ACC112 (cell line): ENCODE data around the gene CNTN6.

ENCODE experiments used
- H2AFZ ChIP-seq: fragments of 200-600 bp; sonication (generic); one replicate; pipeline ENCODE4 v1.6.0; 2017; ENCODE audit warnings: antibody characterized with exemption, low read length; ENCODE audit not compliant: unreplicated experiment
- H3K27ac ChIP-seq: fragments of 200-600 bp; sonication (generic); 2 replicates; pipeline ENCODE4 v1.5.1; 2014; ENCODE audit warnings: low read depth, mild to moderate bottlenecking, antibody characterized with exemption, low read length, moderate library complexity
- H3K27me3 ChIP-seq: fragments of 200-600 bp; sonication (generic); 2 replicates; pipeline ENCODE4 v1.6.1; 2014; ENCODE audit warnings: mild to moderate bottlenecking, antibody characterized with exemption, low read length, moderate library complexity, mixed read lengths; ENCODE audit not compliant: insufficient read depth
- H3K36me3 ChIP-seq: fragments of 200-600 bp; sonication (generic); 2 replicates; pipeline ENCODE4 v1.6.1; 2016; ENCODE audit warnings: mild to moderate bottlenecking, antibody characterized with exemption, low read length, moderate library complexity, mixed read lengths; ENCODE audit not compliant: insufficient read depth
- H3K4me1 ChIP-seq: fragments of 200-600 bp; sonication (generic); one replicate; pipeline ENCODE4 v1.6.1; 2016; ENCODE audit warnings: low read length, mixed read lengths; ENCODE audit not compliant: insufficient read depth, unreplicated experiment, control insufficient read depth
- H3K4me3 ChIP-seq: fragments of 200-600 bp; sonication (generic); 2 replicates; pipeline ENCODE4 v1.5.1; 2014; ENCODE audit warnings: mild to moderate bottlenecking, low read depth, low read length
- H3K79me2 ChIP-seq: fragments of 200-600 bp; sonication (generic); one replicate; pipeline ENCODE4 v1.6.0; 2016; ENCODE audit warnings: low read length; ENCODE audit not compliant: control insufficient read depth, unreplicated experiment, insufficient read depth

The CNTN6 gene

DNA sequence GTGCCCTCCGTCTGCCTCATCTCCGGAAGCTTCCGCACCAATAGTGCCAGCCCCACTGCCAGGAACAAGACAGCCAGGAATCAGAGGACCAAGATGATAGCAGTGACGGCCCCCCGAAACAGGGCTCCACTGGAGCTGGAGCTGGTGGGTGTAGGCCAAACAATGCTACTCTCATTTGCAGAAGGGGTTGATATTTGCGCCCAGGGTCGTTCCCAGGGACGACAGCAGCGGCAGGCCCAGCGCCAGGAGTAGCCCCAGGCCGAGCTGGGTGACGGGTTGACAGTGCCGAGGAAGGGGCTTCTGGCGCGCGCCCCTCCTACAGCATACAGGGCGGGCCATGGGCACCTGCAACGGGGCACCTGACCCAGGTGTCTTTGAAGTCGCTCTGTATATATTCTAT lies 301.4 kb downstream of the CNTN6 start:
- Histone ChIP-seq H3K4me3 (no peak overlapping the region), H2AFZ (no peak overlapping the region), H3K79me2 (no peaks in the 10 kb centered on the region), H3K36me3 (no peaks in the 10 kb centered on the region), H3K4me1 (no peaks in the 10 kb centered on the region), H3K27ac (no peak overlapping the region), H3K27me3 (no peaks in the 10 kb centered on the region)

DNA sequence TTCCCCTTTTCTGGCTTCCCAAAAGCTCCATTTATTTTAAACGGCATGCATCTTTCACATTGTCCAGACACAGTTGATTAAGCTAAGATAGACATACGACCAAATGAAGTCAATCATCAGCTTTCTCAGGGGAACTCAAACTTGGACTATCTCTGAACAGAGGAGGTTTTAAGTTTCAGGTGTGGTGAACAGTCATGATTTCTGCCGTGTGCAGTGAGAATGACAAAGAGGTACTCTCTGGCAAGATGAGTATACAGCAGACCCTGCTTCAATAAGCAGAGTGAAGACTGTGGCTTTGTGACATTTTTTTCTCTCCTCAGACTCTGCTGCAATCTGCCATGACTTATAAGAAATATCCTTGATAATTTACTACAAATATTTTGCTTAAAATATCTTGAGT lies 307.7 kb downstream of the CNTN6 start:
- Histone ChIP-seq H3K4me1 (no peaks in the 10 kb centered on the region), H2AFZ (no peak overlapping the region), H3K27ac (no peak overlapping the region), H3K27me3 (no peaks in the 10 kb centered on the region), H3K79me2 (no peaks in the 10 kb centered on the region), H3K36me3 (no peaks in the 10 kb centered on the region), H3K4me3 (no peak overlapping the region)

DNA sequence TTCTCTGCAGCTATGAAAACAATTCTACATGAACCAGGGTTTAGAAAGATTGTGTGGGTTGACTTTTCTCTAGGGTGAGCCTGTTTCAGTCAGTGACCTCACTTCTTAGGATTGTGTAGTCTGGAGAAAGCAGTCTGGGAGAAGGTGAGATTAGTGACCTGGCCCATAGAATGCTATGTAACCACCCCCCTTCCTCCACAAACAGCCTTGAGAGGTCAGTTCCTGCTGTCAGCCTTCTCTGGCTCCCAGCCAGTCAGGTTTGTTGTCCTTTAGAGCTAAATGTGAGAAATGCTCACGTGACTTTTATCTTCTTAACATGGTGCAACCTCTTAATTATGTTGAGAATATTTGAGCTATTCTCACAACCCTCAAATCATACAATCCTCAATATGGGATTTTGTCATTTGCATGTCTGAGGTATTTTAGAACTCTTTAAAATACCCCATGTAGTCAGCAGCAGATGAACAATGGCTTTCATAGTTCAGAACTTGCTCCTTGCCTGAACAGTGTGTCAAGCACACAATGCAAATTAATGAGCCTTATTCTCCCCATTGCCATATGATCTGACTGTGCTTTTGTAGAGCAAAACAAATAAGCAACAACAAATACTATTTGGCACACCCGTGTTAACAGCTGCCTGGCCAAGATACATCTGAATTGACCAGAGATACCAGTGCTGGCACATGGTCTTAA lies 311.6 kb downstream of the CNTN6 start:
- Histone ChIP-seq H3K79me2 (no peaks in the 10 kb centered on the region), H3K36me3 (no peaks in the 10 kb centered on the region), H3K27me3 (no peaks in the 10 kb centered on the region), H3K27ac (no peak overlapping the region), H3K4me3 (no peak overlapping the region), H3K4me1 (no peaks in the 10 kb centered on the region), H2AFZ (no peak overlapping the region)

DNA sequence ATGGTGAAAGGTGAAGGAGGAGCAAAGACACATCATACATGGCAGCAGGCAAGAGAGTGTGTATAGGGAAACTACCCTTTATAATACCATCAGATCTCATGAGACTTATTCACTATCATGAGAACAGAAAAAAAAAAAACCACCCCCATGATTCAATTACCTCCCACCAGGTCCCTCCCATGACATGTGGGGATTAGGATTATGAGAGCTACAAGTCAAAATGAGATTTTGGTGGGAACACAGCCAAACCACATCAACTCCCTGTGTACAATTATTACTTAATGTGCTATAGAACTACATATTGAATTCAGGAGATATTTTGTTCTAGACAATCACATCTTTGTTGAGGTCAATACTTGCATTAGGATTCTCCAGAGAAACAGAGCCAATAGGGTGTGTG lies 313.4 kb downstream of the CNTN6 start:
- H3K4me3 ChIP-seq: no peak overlapping the region
- H3K4me1 ChIP-seq: no peaks in the 10 kb centered on the region
- H3K36me3 ChIP-seq: no peaks in the 10 kb centered on the region
- H3K27ac ChIP-seq: no peak overlapping the region
- H2AFZ ChIP-seq: no peak overlapping the region
- no peaks in the 10 kb centered on the region for H3K79me2 ChIP-seq
- H3K27me3 ChIP-seq: no peaks in the 10 kb centered on the region

DNA sequence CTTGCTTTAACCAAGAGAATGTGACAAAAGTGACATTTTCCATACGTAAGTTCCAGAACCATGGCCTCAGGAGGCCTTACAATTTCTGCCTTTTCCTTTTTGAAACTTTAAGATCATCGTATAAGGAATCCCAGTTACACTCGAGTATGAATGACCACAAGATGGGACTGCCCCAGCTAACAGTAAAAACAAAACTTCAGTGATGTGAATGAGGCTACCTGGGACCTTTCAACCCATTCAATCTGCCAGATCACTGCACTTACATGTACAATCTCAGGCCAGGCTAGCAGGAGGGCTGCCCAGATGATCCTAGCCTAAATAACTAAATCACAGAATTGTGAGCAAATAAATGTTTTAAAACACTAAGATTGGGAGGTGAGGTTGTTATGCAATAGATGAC lies 328.8 kb downstream of the CNTN6 start:
- Histone ChIP-seq H3K27ac (no peak overlapping the region), H3K79me2 (no peaks in the 10 kb centered on the region), H3K4me1 (no peaks in the 10 kb centered on the region), H3K4me3 (no peak overlapping the region), H3K36me3 (no peaks in the 10 kb centered on the region), H2AFZ (no peak overlapping the region), H3K27me3 (no peaks in the 10 kb centered on the region)

DNA sequence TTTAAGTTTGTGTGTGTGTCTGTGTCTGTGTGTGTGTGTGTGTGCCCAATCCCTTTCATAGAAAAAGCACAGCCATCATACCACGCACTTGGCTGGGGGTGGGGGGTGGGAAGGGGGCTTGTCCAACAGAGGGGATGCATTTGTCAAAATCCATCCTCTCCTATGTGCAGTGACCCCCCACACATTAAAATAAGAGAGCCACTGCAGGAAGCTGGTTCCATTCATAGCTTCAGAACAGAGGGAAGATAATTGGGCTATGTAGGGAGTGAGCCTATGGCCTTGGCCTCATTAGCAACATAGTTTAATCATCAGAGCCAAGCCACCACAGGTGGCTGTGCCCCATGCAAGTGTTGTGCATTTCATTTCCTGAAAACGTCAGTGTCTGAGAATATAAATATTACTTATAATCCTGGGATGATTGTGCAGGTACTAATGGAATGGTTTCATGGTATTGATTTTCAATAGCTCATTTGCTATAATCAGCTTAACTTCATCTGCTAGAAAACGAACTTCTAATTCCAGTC lies 330.8 kb downstream of the CNTN6 start:
- no peak overlapping the region for H3K4me3 ChIP-seq
- H3K36me3 ChIP-seq: no peaks in the 10 kb centered on the region
- H3K27me3 ChIP-seq: no peaks in the 10 kb centered on the region
- no peaks in the 10 kb centered on the region for H3K4me1 ChIP-seq
- H3K79me2 ChIP-seq: no peaks in the 10 kb centered on the region
- H2AFZ ChIP-seq: no peak overlapping the region
- H3K27ac ChIP-seq: no peak overlapping the region

DNA sequence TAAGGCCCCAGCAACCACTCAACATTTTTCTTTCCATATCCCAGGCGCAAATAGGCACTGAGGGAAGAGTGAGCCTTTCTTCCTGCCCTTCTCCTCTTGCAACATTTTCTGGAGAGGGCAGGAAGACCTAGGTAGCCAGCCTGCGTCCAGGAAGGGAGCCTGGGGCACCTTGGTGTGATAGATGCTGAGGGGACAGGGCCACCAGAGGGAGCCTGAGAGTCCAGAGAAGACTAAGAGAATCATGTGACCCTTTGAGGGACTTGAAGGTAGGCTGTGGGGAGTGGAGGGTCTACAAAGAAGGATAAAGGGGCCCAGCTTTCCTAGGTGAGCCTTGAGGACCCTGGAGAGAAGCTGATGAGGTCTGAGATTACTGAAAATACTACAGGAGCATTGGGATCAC lies 346.6 kb downstream of the CNTN6 start:
- no peaks in the 10 kb centered on the region for H3K79me2 ChIP-seq
- H3K4me1 ChIP-seq: no peaks in the 10 kb centered on the region
- H3K27ac ChIP-seq: no peak overlapping the region
- no peaks in the 10 kb centered on the region for H3K36me3 ChIP-seq
- no peak overlapping the region for H2AFZ ChIP-seq
- H3K27me3 ChIP-seq: no peaks in the 10 kb centered on the region
- no peak overlapping the region for H3K4me3 ChIP-seq

DNA sequence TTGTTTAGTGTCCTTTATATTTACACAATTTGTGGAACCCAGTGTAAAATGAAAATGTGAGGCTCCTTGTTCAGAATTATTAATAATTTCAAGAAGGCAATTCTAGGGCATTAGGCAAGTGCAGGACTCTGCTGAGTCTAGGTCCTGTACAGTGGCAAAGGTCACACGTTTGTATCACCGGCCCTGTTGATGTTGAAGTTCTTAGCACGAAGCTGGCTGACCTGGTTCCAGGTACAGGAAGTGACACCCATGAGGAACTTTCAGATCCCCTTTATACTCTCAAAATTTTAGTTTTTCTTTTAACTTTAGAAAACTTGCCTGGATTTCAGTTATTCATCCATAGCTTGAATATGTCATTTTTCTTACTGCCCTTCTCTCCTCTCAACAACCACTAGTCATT lies 349.4 kb downstream of the CNTN6 start:
- Histone ChIP-seq H2AFZ (no peak overlapping the region), H3K4me1 (no peaks in the 10 kb centered on the region), H3K4me3 (no peak overlapping the region), H3K27me3 (no peaks in the 10 kb centered on the region), H3K36me3 (no peaks in the 10 kb centered on the region), H3K27ac (no peak overlapping the region), H3K79me2 (no peaks in the 10 kb centered on the region)

DNA sequence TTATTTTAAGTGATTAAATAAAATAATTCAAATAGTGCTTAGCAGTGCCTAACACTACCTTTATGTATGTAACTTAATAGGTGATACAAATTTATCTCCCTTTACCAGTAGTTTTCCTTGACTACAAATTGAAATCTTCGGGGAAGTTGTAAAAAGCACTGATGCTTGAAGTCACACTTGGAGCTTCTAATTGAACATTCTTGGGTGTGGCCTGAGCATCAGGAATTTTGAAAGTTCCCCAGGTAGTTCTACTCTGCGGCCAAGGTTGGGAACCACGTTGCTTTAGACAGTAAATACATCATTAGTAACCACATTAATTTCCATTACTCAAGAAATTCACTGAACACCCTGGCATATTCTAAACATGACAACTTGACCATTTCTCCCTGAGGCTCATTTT lies 351.4 kb downstream of the CNTN6 start:
- Histone ChIP-seq H3K27ac (no peak overlapping the region), H2AFZ (no peak overlapping the region), H3K4me3 (no peak overlapping the region), H3K27me3 (no peaks in the 10 kb centered on the region), H3K79me2 (no peaks in the 10 kb centered on the region), H3K4me1 (no peaks in the 10 kb centered on the region), H3K36me3 (no peaks in the 10 kb centered on the region)

DNA sequence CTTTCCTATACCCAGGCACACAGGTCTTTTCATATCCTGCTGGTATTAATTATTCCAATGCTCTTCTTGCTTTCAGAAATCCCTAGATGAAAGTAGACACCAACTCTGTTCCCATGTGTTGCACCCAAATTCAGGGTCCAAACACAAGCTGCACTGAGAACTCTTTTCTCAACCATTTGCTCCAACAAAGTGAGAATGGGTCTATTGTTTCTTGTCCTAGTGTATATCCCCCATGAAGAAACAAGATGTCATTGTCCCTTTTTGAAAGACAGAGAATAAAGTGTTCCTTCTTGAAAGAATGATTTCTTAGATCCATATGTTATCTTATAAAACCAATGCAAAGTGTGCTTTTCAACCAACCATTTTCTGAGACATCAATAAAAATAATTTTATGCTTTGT lies 353.7 kb downstream of the CNTN6 start:
- Histone ChIP-seq H3K36me3 (no peaks in the 10 kb centered on the region), H3K79me2 (no peaks in the 10 kb centered on the region), H3K27ac (no peak overlapping the region), H3K27me3 (no peaks in the 10 kb centered on the region), H3K4me3 (no peak overlapping the region), H2AFZ (no peak overlapping the region), H3K4me1 (no peaks in the 10 kb centered on the region)

DNA sequence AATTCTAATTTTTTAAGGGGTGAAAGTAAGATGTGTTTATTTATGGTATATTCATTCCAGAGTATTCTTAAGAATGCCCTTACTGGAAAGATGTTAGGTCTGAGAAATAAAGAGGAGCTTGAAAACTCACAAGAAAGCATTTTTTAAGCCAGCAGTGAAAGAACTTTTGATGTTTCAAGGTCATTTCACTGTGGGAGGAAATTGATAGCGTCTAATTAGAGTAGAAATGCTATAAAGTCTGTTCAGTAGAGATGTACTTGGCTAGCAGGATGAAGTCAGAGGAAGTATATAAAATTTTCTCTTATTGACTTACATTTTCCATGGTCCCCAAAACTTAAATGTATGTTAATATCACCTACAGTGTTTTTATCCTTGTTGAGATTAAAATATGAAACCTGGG lies 354.6 kb downstream of the CNTN6 start:
- Histone ChIP-seq H2AFZ (no peak overlapping the region), H3K27ac (no peak overlapping the region), H3K36me3 (no peaks in the 10 kb centered on the region), H3K79me2 (no peaks in the 10 kb centered on the region), H3K27me3 (no peaks in the 10 kb centered on the region), H3K4me1 (no peaks in the 10 kb centered on the region), H3K4me3 (no peak overlapping the region)
